PC-3 (cell line): ENCODE results near the gene ABHD2. TPM values are rescaled to one million over a fixed set of nuclear protein-coding genes. Genes with fewer than 3 reads are reported as not detected.

Experiments
- ATAC-seq: fragments of 200-7000 bp; cut with Tn5 transposase; 2 replicates; pipeline ENCODE4 v1.9.1; 2020; ENCODE audit warnings: mild to moderate bottlenecking, moderate library complexity
- BruUV-seq: library from RNA; stranded (reverse); fragments of 400-500 nt; replicated peaks from 2 replicates; lab custom pipeline; 2021; lab: Mats Ljungman, UMichigan
- CTCF ChIA-PET: fragments of 300-600 bp; sonication (Branson Sonifier 250); formaldehyde crosslinking; loops from one replicate; lab custom pipeline; 2022; ENCODE audit warnings: antibody characterized with exemption; lab: Charles Lee
- POLR2A ChIA-PET: fragments of 300-600 bp; sonication (Branson Sonifier 250); formaldehyde crosslinking; loops from one replicate; lab custom pipeline; 2022; ENCODE audit warnings: antibody characterized with exemption; ENCODE audit not compliant: unreplicated experiment; lab: Charles Lee
- DNase-seq: peaks from one replicate; pipeline ENCODE4 v3.0.0-alpha.2; 2015
- H2AFZ ChIP-seq: fragments of 300-600 bp; sonication (generic); 2 replicates; pipeline ENCODE4 v1.6.0; 2016; ENCODE audit warnings: antibody characterized with exemption, low read length
- H3F3A ChIP-seq: fragments of 300-600 bp; sonication (generic); one replicate; pipeline ENCODE4 v1.6.0; 2017; ENCODE audit warnings: antibody characterized with exemption, low read length, control low read depth, mild to moderate bottlenecking; ENCODE audit not compliant: unreplicated experiment
- H3K27ac ChIP-seq: fragments of 300-600 bp; sonication (generic); 2 replicates; pipeline ENCODE4 v1.5.1; 2016; ENCODE audit warnings: mild to moderate bottlenecking, low read length
- H3K27me3 ChIP-seq: fragments of 300-600 bp; sonication (generic); 2 replicates; pipeline ENCODE4 v1.6.1; 2016; ENCODE audit warnings: low read length, mixed read lengths
- H3K36me3 ChIP-seq: fragments of 300-600 bp; sonication (generic); 2 replicates; pipeline ENCODE4 v1.6.1; 2016; ENCODE audit warnings: low read depth, mixed run types, low read length, mixed read lengths
- H3K4me1 ChIP-seq: fragments of 300-600 bp; sonication (generic); 2 replicates; pipeline ENCODE4 v1.5.1; 2016; ENCODE audit warnings: low read length; ENCODE audit not compliant: insufficient read depth
- H3K4me2 ChIP-seq: fragments of 300-600 bp; sonication (generic); 2 replicates; pipeline ENCODE4 v1.6.0; 2016; ENCODE audit warnings: low read length
- H3K4me3 ChIP-seq: fragments of 300-600 bp; sonication (generic); 2 replicates; pipeline ENCODE4 v1.5.1; 2016; ENCODE audit warnings: mild to moderate bottlenecking, low read length, mixed read lengths
- H3K79me2 ChIP-seq: fragments of 300-600 bp; sonication (generic); 2 replicates; pipeline ENCODE4 v1.6.1; 2017; ENCODE audit warnings: low read length, mixed read lengths
- H3K9ac ChIP-seq: fragments of 300-600 bp; sonication (generic); 2 replicates; pipeline ENCODE4 v1.6.0; 2016; ENCODE audit warnings: mild to moderate bottlenecking, low read length
- H3K9me2 ChIP-seq: fragments of 300-600 bp; sonication (generic); replicated peaks from 2 replicates; pipeline ENCODE4 v1.6.1; 2016; ENCODE audit warnings: mixed run types, low read length, mixed read lengths
- H3K9me3 ChIP-seq: fragments of 300-600 bp; sonication (generic); 2 replicates; pipeline ENCODE4 v1.6.1; 2016; ENCODE audit warnings: low read length, mixed read lengths
- H4K20me1 ChIP-seq: fragments of 300-600 bp; sonication (generic); 2 replicates; pipeline ENCODE4 v1.6.1; 2016; ENCODE audit warnings: low read length, mixed read lengths
- EZH2 ChIP-seq: fragments of 300-600 bp; sonication (generic); IDR thresholded peaks from one replicate; pipeline ENCODE4 v1.6.1; 2017; ENCODE audit warnings: antibody characterized with exemption, mild to moderate bottlenecking, low read length; ENCODE audit not compliant: unreplicated experiment
- EZH2phosphoT487 ChIP-seq: fragments of 300-600 bp; sonication (generic); IDR thresholded peaks from 2 replicates; pipeline ENCODE4 v1.6.1; 2018; ENCODE audit warnings: mild to moderate bottlenecking, antibody characterized with exemption, low read length, borderline replicate concordance
- intact Hi-C: fragments of 100-400 bp; cut with micrococcal nuclease; formaldehyde crosslinking; loops from 2 replicates; pipeline ENCODE4 v1.9.0; 2023
- total RNA-seq: library from RNA; depleted of rRNA; stranded (reverse); fragments of >200 nt; gene quantifications from 2 replicates; pipeline ENCODE4 v1.2.3, GENCODE V29; 2014
- TF ChIP-seq, protein P1 (sequence below): fragments of 300-600 bp; sonication (generic); conservative IDR thresholded peaks from 2 replicates; pipeline ENCODE4 v1.5.1; 2017; ENCODE audit warnings: antibody characterized with exemption, low read depth, mild to moderate bottlenecking, low read length

Gene ABHD2
- total RNA-seq, 1 experiment from 2014 or later = 34.0 TPM

GRCh38 chr15:89203705-89204273 is 115.5 kb downstream of the ABHD2 start:
- BruUV-seq = no TSS peak
- no peaks in the 10 kb centered on the region for H3K27me3 ChIP-seq
- intact Hi-C loops = no loop called here
- no peak overlapping the region for H3K4me3 ChIP-seq
- H4K20me1 ChIP-seq = no peaks in the 10 kb centered on the region
- no peaks in the 10 kb centered on the region for H3K79me2 ChIP-seq
- TF ChIP-seq, protein P1, sequence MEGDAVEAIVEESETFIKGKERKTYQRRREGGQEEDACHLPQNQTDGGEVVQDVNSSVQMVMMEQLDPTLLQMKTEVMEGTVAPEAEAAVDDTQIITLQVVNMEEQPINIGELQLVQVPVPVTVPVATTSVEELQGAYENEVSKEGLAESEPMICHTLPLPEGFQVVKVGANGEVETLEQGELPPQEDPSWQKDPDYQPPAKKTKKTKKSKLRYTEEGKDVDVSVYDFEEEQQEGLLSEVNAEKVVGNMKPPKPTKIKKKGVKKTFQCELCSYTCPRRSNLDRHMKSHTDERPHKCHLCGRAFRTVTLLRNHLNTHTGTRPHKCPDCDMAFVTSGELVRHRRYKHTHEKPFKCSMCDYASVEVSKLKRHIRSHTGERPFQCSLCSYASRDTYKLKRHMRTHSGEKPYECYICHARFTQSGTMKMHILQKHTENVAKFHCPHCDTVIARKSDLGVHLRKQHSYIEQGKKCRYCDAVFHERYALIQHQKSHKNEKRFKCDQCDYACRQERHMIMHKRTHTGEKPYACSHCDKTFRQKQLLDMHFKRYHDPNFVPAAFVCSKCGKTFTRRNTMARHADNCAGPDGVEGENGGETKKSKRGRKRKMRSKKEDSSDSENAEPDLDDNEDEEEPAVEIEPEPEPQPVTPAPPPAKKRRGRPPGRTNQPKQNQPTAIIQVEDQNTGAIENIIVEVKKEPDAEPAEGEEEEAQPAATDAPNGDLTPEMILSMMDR = no peak
- TF ChIP-seq EZH2 (no peak), EZH2phosphoT487 (no peak)
- no peaks in the 10 kb centered on the region for H3F3A ChIP-seq
- H3K9ac ChIP-seq = no peak overlapping the region
- ChIA-PET POLR2A (no interaction called here), CTCF (interaction anchor here (0.5 to 0.7 kb wide), 2 partner anchors 162 to 233 kb away, joined by 3 to 5 read pairs; no protein-coding TSS in a partner anchor)
- H3K9me2 ChIP-seq = no peaks in the 10 kb centered on the region
- H3K27ac ChIP-seq = no peak overlapping the region
- H3K36me3 ChIP-seq = no peaks in the 10 kb centered on the region
- DNase-seq (no peak), ATAC-seq (no peak)
- H3K4me2 ChIP-seq = no peak overlapping the region
- H3K4me1 ChIP-seq = no peaks in the 10 kb centered on the region
- H3K9me3 ChIP-seq = no peaks in the 10 kb centered on the region
- H2AFZ ChIP-seq = no peak overlapping the region

DNA sequence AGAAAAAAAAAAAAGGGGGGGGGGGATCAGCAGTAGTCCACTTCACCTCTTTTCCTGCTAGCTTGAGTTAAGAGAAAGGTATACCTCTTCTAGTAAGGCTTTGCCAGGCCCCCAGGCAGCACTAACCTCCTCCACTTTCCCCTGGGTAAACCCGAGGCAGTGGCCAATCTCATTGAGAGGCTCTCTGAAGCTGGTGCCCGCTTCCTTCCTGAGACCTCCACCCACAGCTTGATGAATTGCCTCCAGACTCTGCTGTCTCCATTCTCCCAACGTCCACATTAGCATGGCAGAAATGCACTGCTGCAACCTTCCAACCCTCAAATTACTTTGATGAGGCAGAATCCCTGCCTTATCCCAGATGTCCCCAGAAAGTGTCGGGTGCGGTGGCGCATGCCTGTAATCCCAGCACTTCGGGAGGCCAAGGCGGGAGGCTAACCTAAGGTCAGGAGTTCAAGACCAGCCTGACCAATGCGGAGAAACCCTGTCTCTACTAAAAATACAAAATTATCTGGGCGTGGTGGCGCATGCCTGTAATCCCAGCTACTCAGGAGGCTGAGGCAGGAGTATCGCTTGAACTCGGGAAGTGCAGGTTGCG is 117.8 kb downstream of the ABHD2 start:
- Histone ChIP-seq H3K36me3 (no peaks in the 10 kb centered on the region), H3K4me2 (no peak overlapping the region), H3K27ac (no peak overlapping the region), H2AFZ (no peak overlapping the region), H3K79me2 (no peaks in the 10 kb centered on the region), H3K27me3 (no peaks in the 10 kb centered on the region), H3K4me3 (no peak overlapping the region), H3K9ac (no peak overlapping the region), H3K9me2 (no peaks in the 10 kb centered on the region), H3K9me3 (no peaks in the 10 kb centered on the region), H4K20me1 (no peaks in the 10 kb centered on the region), H3K4me1 (no peaks in the 10 kb centered on the region), H3F3A (no peaks in the 10 kb centered on the region)
- ChIA-PET CTCF (interaction anchor here (0.6 to 2.2 kb wide), 11 partner anchors 22 to 383 kb away, joined by 3 to 24 read pairs (median 3); partner anchors contain the start of genes ABHD2 and POLG), POLR2A (no interaction called here)
- DNase-seq (no peak), ATAC-seq (no peak)
- BruUV-seq = no TSS peak
- intact Hi-C loops = loop anchor here (2.0 kb wide), 1 partner anchor 37 kb away; the partner anchor contains the start of gene FANCI
- TF ChIP-seq, protein P1 = no peak
- TF ChIP-seq EZH2 = no peak
- TF ChIP-seq EZH2phosphoT487 = no peak

- Histone ChIP-seq H3K9me2 (no peaks in the 10 kb centered on the region), H3K79me2 (no peaks in the 10 kb centered on the region), H3F3A (no peaks in the 10 kb centered on the region), H3K4me2 (peak overlapping the region; percentile 94), H3K9ac (no peak overlapping the region), H3K36me3 (no peaks in the 10 kb centered on the region), H3K27ac (no peak overlapping the region), H3K4me3 (peak overlapping the region; percentile 70), H3K9me3 (no peaks in the 10 kb centered on the region), H4K20me1 (no peaks in the 10 kb centered on the region), H3K4me1 (no peaks in the 10 kb centered on the region), H3K27me3 (no peaks in the 10 kb centered on the region), H2AFZ (peak overlapping the region; percentile 90)
- TF ChIP-seq EZH2 = no peak
- TF ChIP-seq, protein P1 = peak; percentile 95
- no TSS peak for BruUV-seq
- peak; percentile 98 for ATAC-seq
- peak; percentile 76 for DNase-seq
- intact Hi-C loops = loop anchor here (1.0 to 2.0 kb wide), 2 partner anchors 36 to 93 kb away; partner anchors contain the start of gene FANCI
- ChIA-PET POLR2A (no interaction called here), CTCF (interaction anchor here (0.5 to 2.2 kb wide), 12 partner anchors 21 to 383 kb away, joined by 3 to 24 read pairs (median 3); partner anchors contain the start of genes ABHD2 and POLG)
Measured at GRCh38 chr15:89206908-89207331, 118.7 kb downstream of the ABHD2 start.
